Measurements from ENCODE around the gene PHF21A.

The PHF21A gene

GRCh38 chr11:45913514-45913913, 207.7 kb downstream of the PHF21A start:
- no peaks in the 10 kb centered on the region for H3K27me3 ChIP-seq (ENCODE audit: insufficient read depth, low read length, poor library complexity)
- no peak overlapping the region for H3K9ac ChIP-seq (ENCODE audit: low read depth, low read length)
- H2AFZ ChIP-seq (ENCODE audit: low read depth, low read length) = no peak overlapping the region
- no peak for ATAC-seq (ENCODE audit: insufficient read depth, low read depth)
- no peak for DNase-seq
- no peak overlapping the region for H3K4me3 ChIP-seq (ENCODE audit: low read depth in 1 of 2, low read length in 2 of 2)
- TF ChIP-seq EZH2 (IDR thresholded peaks at IDR 0.05; ENCODE audit: borderline replicate concordance, low read depth, low read length, severe bottlenecking) = no peak
- TF ChIP-seq, protein P1, sequence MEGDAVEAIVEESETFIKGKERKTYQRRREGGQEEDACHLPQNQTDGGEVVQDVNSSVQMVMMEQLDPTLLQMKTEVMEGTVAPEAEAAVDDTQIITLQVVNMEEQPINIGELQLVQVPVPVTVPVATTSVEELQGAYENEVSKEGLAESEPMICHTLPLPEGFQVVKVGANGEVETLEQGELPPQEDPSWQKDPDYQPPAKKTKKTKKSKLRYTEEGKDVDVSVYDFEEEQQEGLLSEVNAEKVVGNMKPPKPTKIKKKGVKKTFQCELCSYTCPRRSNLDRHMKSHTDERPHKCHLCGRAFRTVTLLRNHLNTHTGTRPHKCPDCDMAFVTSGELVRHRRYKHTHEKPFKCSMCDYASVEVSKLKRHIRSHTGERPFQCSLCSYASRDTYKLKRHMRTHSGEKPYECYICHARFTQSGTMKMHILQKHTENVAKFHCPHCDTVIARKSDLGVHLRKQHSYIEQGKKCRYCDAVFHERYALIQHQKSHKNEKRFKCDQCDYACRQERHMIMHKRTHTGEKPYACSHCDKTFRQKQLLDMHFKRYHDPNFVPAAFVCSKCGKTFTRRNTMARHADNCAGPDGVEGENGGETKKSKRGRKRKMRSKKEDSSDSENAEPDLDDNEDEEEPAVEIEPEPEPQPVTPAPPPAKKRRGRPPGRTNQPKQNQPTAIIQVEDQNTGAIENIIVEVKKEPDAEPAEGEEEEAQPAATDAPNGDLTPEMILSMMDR (IDR thresholded peaks at IDR 0.05; ENCODE audit: borderline replicate concordance, extremely low read depth, low read length, poor library complexity, severe bottlenecking) = no peak
- peaks cover 59% of the 10 kb centered on the region for H3K36me3 ChIP-seq (ENCODE audit: insufficient read depth, low read length)
- H3K9me3 ChIP-seq (ENCODE audit: insufficient read depth, low read length, severe bottlenecking) = no peaks in the 10 kb centered on the region
- peaks cover 21% of the 10 kb centered on the region for H3K79me2 ChIP-seq (ENCODE audit: insufficient read depth, low read length)
- H3K27ac ChIP-seq (ENCODE audit: low read length) = no peak overlapping the region
- H3K4me2 ChIP-seq (ENCODE audit: insufficient read depth, low read length) = no peak overlapping the region
- H3K4me1 ChIP-seq (ENCODE audit: insufficient read depth, low read length) = peaks cover 23% of the 10 kb centered on the region
- peaks cover 17% of the 10 kb centered on the region for H4K20me1 ChIP-seq (ENCODE audit: insufficient read depth, low read length)

GRCh38 chr11:45910623-45911022, 210.6 kb downstream of the PHF21A start:
- Histone ChIP-seq H3K4me2 (ENCODE audit: insufficient read depth, low read length) (no peak overlapping the region), H4K20me1 (ENCODE audit: insufficient read depth, low read length) (peaks cover 14% of the 10 kb centered on the region; the same call in 1 of the 2 replicates), H3K36me3 (ENCODE audit: insufficient read depth, low read length) (peaks cover 52% of the 10 kb centered on the region)

DNA sequence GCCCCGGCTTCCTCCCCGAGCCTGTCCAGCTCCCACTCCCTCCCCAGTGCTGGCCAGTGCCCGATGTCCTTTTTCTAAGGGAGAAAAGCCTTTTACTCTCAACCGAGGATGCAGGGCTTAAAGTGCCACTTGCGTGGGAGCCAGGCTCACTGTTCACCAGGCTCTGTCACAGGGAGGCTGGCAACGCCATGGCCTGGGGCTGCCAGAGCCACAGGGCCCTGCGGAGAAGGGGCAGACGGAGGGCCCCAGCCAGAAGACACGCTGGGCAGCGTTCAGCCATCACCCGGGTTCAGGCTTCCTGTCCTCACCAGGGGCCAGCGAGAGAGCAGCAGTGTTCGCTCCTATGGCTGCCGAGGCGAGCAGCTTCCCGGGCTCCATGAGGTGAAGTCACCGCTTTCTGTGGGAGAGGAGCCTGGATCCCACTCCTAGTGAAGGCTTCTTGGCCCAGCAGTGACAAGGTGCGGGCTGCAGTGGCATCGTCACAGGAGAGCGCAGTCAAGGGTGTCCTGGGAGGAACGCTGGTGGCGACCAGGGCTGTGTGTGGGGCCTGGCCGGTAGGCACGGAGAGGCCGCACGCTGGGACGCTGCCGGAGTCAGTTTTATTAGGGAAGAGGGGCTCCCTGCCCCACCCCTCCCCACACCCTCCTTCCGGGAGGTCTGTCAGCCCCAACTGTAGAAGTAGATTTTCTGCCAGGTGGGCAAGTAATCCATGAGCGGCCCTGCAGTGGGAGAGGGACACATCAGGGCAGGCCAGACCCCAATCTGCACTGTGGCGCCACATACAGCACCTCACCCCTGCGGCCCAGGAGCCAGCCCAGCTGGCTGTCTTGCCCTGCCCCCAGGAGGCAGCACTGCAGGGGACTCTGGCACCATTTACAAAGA, 211.4 kb downstream of the PHF21A start:
- peaks cover 44% of the 10 kb centered on the region for H3K36me3 ChIP-seq (ENCODE audit: insufficient read depth, low read length)
- peaks cover 8% of the 10 kb centered on the region; the same call in 1 of the 2 replicates for H4K20me1 ChIP-seq (ENCODE audit: insufficient read depth, low read length)
- DNase-seq (no peak), ATAC-seq (ENCODE audit: insufficient read depth, low read depth) (no peak)
- H2AFZ ChIP-seq (ENCODE audit: low read depth, low read length) = no peak overlapping the region
- no peak overlapping the region for H3K4me3 ChIP-seq (ENCODE audit: low read depth in 1 of 2, low read length in 2 of 2)
- H3K4me2 ChIP-seq (ENCODE audit: insufficient read depth, low read length) = no peak overlapping the region
- no peaks in the 10 kb centered on the region for H3K4me1 ChIP-seq (ENCODE audit: insufficient read depth, low read length)
- no peaks in the 10 kb centered on the region for H3K79me2 ChIP-seq (ENCODE audit: insufficient read depth, low read length)
- no peak overlapping the region for H3K27ac ChIP-seq (ENCODE audit: low read length)
- no peaks in the 10 kb centered on the region for H3K27me3 ChIP-seq (ENCODE audit: insufficient read depth, low read length, poor library complexity)
- TF ChIP-seq EZH2 (IDR thresholded peaks at IDR 0.05; ENCODE audit: borderline replicate concordance, low read depth, low read length, severe bottlenecking) = no peak
- TF ChIP-seq, protein P1 (IDR thresholded peaks at IDR 0.05; ENCODE audit: borderline replicate concordance, extremely low read depth, low read length, poor library complexity, severe bottlenecking) = no peak
- H3K9me3 ChIP-seq (ENCODE audit: insufficient read depth, low read length, severe bottlenecking) = no peaks in the 10 kb centered on the region
- no peak overlapping the region for H3K9ac ChIP-seq (ENCODE audit: low read depth, low read length)

More at GRCh38 chr11:45910623-45911022, 210.6 kb downstream of the PHF21A start:
- no peak overlapping the region for H3K27ac ChIP-seq (ENCODE audit: low read length)
- H3K79me2 ChIP-seq (ENCODE audit: insufficient read depth, low read length) = peaks cover 4% of the 10 kb centered on the region; the same call in 1 of the 2 replicates
- H3K9me3 ChIP-seq (ENCODE audit: insufficient read depth, low read length, severe bottlenecking) = no peaks in the 10 kb centered on the region
- DNase-seq = no peak
- H3K9ac ChIP-seq (ENCODE audit: low read depth, low read length) = no peak overlapping the region
- peaks cover 3% of the 10 kb centered on the region for H3K4me1 ChIP-seq (ENCODE audit: insufficient read depth, low read length)
- H2AFZ ChIP-seq (ENCODE audit: low read depth, low read length) = no peak overlapping the region
- no peak for ATAC-seq (ENCODE audit: insufficient read depth, low read depth)
- H3K4me3 ChIP-seq (ENCODE audit: low read depth in 1 of 2, low read length in 2 of 2) = no peak overlapping the region
- H3K27me3 ChIP-seq (ENCODE audit: insufficient read depth, low read length, poor library complexity) = no peaks in the 10 kb centered on the region
- TF ChIP-seq EZH2 (IDR thresholded peaks at IDR 0.05; ENCODE audit: borderline replicate concordance, low read depth, low read length, severe bottlenecking) = no peak
- TF ChIP-seq, protein P1 (IDR thresholded peaks at IDR 0.05; ENCODE audit: borderline replicate concordance, extremely low read depth, low read length, poor library complexity, severe bottlenecking) = no peak

All from DND-41 (cell line).